ENCODE data around the gene AKR1D1.
"Not testable (repeated sequence)": the region's sequence is repeated elsewhere in the genome, so short reads cannot be mapped to it uniquely, and the experiment has no call there.

AKR1D1 gene

GRCh38 chr7:138122162-138122561 lies 45.9 kb downstream of the AKR1D1 start:
- DNase-seq (ENCODE audit: low read depth): no peak

GRCh38 chr7:138125119-138125518 lies 48.9 kb downstream of the AKR1D1 start:
- no peak for DNase-seq (ENCODE audit: low read depth)

GRCh38 chr7:138125598-138126111 lies 49.4 kb downstream of the AKR1D1 start:
- DNase-seq (ENCODE audit: low read depth): no peak

- no peak for DNase-seq (ENCODE audit: low read depth)
Observed at GRCh38 chr7:138126928-138127327, 50.7 kb downstream of the AKR1D1 start.

- no peak for DNase-seq (ENCODE audit: low read depth)
Observed at GRCh38 chr7:138127996-138128395, 51.7 kb downstream of the AKR1D1 start.

GRCh38 chr7:138129551-138130165 lies 53.4 kb downstream of the AKR1D1 start:
- DNase-seq (ENCODE audit: low read depth): no peak

- no peak for DNase-seq (ENCODE audit: low read depth)
Observed at GRCh38 chr7:138137423-138138171, 61.3 kb downstream of the AKR1D1 start.

- no peak for DNase-seq (ENCODE audit: low read depth)
Observed at GRCh38 chr7:138138244-138138643, 62.0 kb downstream of the AKR1D1 start.

- no peak for DNase-seq (ENCODE audit: low read depth)
Observed at GRCh38 chr7:138142583-138143201, 66.4 kb downstream of the AKR1D1 start.

- no peak for DNase-seq (ENCODE audit: low read depth)
Observed at GRCh38 chr7:138144958-138145357, 68.7 kb downstream of the AKR1D1 start.

GRCh38 chr7:138146221-138146620 lies 70.0 kb downstream of the AKR1D1 start:
- not testable (repeated sequence) for DNase-seq (ENCODE audit: low read depth)

GRCh38 chr7:138146757-138147734 lies 70.8 kb downstream of the AKR1D1 start:
- DNase-seq (ENCODE audit: low read depth): not testable (repeated sequence)

- DNase-seq (ENCODE audit: low read depth): no peak
Observed at GRCh38 chr7:138151731-138152577, 75.7 kb downstream of the AKR1D1 start.

- DNase-seq (ENCODE audit: low read depth): no peak
Observed at GRCh38 chr7:138154661-138155060, 78.4 kb downstream of the AKR1D1 start.

GRCh38 chr7:138157702-138158101 lies 81.4 kb downstream of the AKR1D1 start:
- no peak for DNase-seq (ENCODE audit: low read depth)

GRCh38 chr7:138158739-138159528 lies 82.7 kb downstream of the AKR1D1 start:
- no peak for DNase-seq (ENCODE audit: low read depth)

- peak; percentile 34 for DNase-seq (ENCODE audit: low read depth)
Observed at GRCh38 chr7:138161600-138162081, 85.4 kb downstream of the AKR1D1 start.

- DNase-seq (ENCODE audit: low read depth): no peak
Observed at GRCh38 chr7:138162236-138162635, 86.0 kb downstream of the AKR1D1 start.

GRCh38 chr7:138163800-138164199 lies 87.5 kb downstream of the AKR1D1 start:
- no peak for DNase-seq (ENCODE audit: low read depth)

- DNase-seq (ENCODE audit: low read depth): no peak
Observed at GRCh38 chr7:138164804-138165203, 88.5 kb downstream of the AKR1D1 start.

All from activated T-helper 9 cell treated with anti-CD3 and anti-CD28 coated beads, Interleukin-2, amount 50 U/mL, for 16 hours (primary cell).